WTC11 (cell line): Measurements from ENCODE around the gene C22orf23. TPM values are rescaled to one million over a fixed set of nuclear protein-coding genes. Genes with fewer than 3 reads are reported as not detected.

Source experiments
- ATAC-seq: fragments of 200-7000 bp; cut with Tn5 transposase; 2 replicates; pipeline ENCODE4 v1.10.0; 2021; ENCODE audit warnings: mild to moderate bottlenecking, moderate library complexity
- CTCF ChIA-PET: fragments of 300-600 bp; sonication (Branson Sonifier 250); formaldehyde crosslinking; loops from one replicate; lab custom pipeline; 2021; ENCODE audit warnings: antibody characterized with exemption; lab: Charles Lee
- POLR2A ChIA-PET: fragments of 350-600 bp; sonication (Branson Sonifier 250); formaldehyde crosslinking; loops from one replicate; lab custom pipeline; 2021; ENCODE audit warnings: antibody characterized with exemption; lab: Charles Lee
- DNase-seq: peaks from one replicate; pipeline ENCODE4 v3.0.0; 2021; ENCODE audit warnings: low spot score
- H3K27ac Mint-ChIP-seq: 2 replicates; pipeline ENCODE4 v1.8.0; 2021; ENCODE audit warnings: mixed read lengths
- H3K27me3 Mint-ChIP-seq: 2 replicates; pipeline ENCODE4 v1.8.0; 2021; ENCODE audit warnings: low read depth, mild to moderate bottlenecking, moderate library complexity, mixed read lengths
- H3K36me3 Mint-ChIP-seq: 2 replicates; pipeline ENCODE4 v1.8.0; 2021; ENCODE audit warnings: mixed read lengths
- H3K4me1 Mint-ChIP-seq: 2 replicates; pipeline ENCODE4 v1.8.0; 2022; ENCODE audit warnings: mixed read lengths
- H3K4me3 Mint-ChIP-seq: 2 replicates; pipeline ENCODE4 v1.8.0; 2021; ENCODE audit warnings: mild to moderate bottlenecking, moderate library complexity, mixed read lengths
- H3K9me3 Mint-ChIP-seq: 2 replicates; pipeline ENCODE4 v1.8.0; 2021; ENCODE audit warnings: mixed read lengths
- E2F4 ChIP-seq: sonication (generic); formaldehyde crosslinking; IDR thresholded peaks from 2 replicates; pipeline ENCODE4 v1.8.1; 2022; ENCODE audit warnings: low read depth, mild to moderate bottlenecking, moderate library complexity, missing genetic modification reagents, borderline replicate concordance
- ELF4 ChIP-seq: sonication (generic); formaldehyde crosslinking; IDR thresholded peaks from 2 replicates; pipeline ENCODE4 v1.8.1; 2022; ENCODE audit warnings: low read depth, mild to moderate bottlenecking, moderate library complexity, missing genetic modification reagents
- EMX1 ChIP-seq: fragments of 250-450 bp; sonication (Bioruptor Pico); IDR thresholded peaks from 2 replicates; pipeline ENCODE4 v1.8.0; 2021; ENCODE audit warnings: mild to moderate bottlenecking
- FOXJ3 ChIP-seq: sonication (generic); formaldehyde crosslinking; IDR thresholded peaks from 2 replicates; pipeline ENCODE4 v1.9.0; 2021; ENCODE audit warnings: missing genetic modification reagents, mild to moderate bottlenecking, borderline replicate concordance
- GTF2I ChIP-seq: fragments of 250-450 bp; sonication (Bioruptor Pico); conservative IDR thresholded peaks from 2 replicates; pipeline ENCODE4 v1.4.0; 2021; ENCODE audit warnings: mild to moderate bottlenecking
- MXD4 ChIP-seq: fragments of 250-450 bp; sonication (Bioruptor Pico); IDR thresholded peaks from 2 replicates; pipeline ENCODE4 v1.8.0; 2021; ENCODE audit warnings: mild to moderate bottlenecking, moderate library complexity, borderline replicate concordance
- MYBL2 ChIP-seq: sonication (generic); formaldehyde crosslinking; IDR thresholded peaks from 2 replicates; pipeline ENCODE4 v1.8.1; 2023; ENCODE audit warnings: mild to moderate bottlenecking, moderate library complexity, missing genetic modification reagents
- NFYB ChIP-seq: sonication (generic); formaldehyde crosslinking; conservative IDR thresholded peaks from 2 replicates; pipeline ENCODE4 v1.8.0; 2022; ENCODE audit warnings: low read depth, missing genetic modification reagents
- NR3C1 ChIP-seq: sonication (generic); formaldehyde crosslinking; conservative IDR thresholded peaks from 2 replicates; pipeline ENCODE4 v1.8.1; 2023; ENCODE audit warnings: low read depth, mild to moderate bottlenecking, missing genetic modification reagents
- RELA ChIP-seq: sonication (generic); formaldehyde crosslinking; IDR thresholded peaks from 2 replicates; pipeline ENCODE4 v1.8.1; 2022; ENCODE audit warnings: missing genetic modification reagents, mild to moderate bottlenecking, borderline replicate concordance
- RORB ChIP-seq: fragments of 250-450 bp; sonication (Bioruptor Pico); IDR thresholded peaks from 2 replicates; pipeline ENCODE4 v1.9.0; 2021; ENCODE audit warnings: mild to moderate bottlenecking
- SOX15 ChIP-seq: fragments of 250-450 bp; sonication (Bioruptor Pico); IDR thresholded peaks from 2 replicates; pipeline ENCODE4 v1.9.0; 2021; ENCODE audit warnings: mild to moderate bottlenecking
- SP1 ChIP-seq: sonication (generic); formaldehyde crosslinking; conservative IDR thresholded peaks from 2 replicates; pipeline ENCODE4 v1.8.1; 2022; ENCODE audit warnings: missing genetic modification reagents
- TP53 ChIP-seq: sonication (generic); formaldehyde crosslinking; IDR thresholded peaks from 2 replicates; pipeline ENCODE4 v1.8.1; 2023; ENCODE audit warnings: mild to moderate bottlenecking, missing genetic modification reagents
- USF1 ChIP-seq: sonication (generic); formaldehyde crosslinking; IDR thresholded peaks from 2 replicates; pipeline ENCODE4 v1.8.0; 2022; ENCODE audit warnings: mild to moderate bottlenecking, missing genetic modification reagents
- ZNF317 ChIP-seq: sonication (generic); formaldehyde crosslinking; IDR thresholded peaks from 2 replicates; pipeline ENCODE4 v1.8.1; 2023; ENCODE audit warnings: low read depth, mild to moderate bottlenecking, moderate library complexity, missing genetic modification reagents, borderline replicate concordance
- ZNF423 ChIP-seq: fragments of 250-450 bp; sonication (Bioruptor Pico); IDR thresholded peaks from 2 replicates; pipeline ENCODE4 v2.1.2; 2022; ENCODE audit warnings: mild to moderate bottlenecking, moderate library complexity
- total RNA-seq: library from RNA; stranded (reverse); gene quantifications from 3 replicates; pipeline ENCODE4 v1.2.3, GENCODE V29; 2021
- TF ChIP-seq, protein P1 (sequence below): sonication (generic); formaldehyde crosslinking; IDR thresholded peaks from 2 replicates; pipeline ENCODE4 v1.8.0; 2023; ENCODE audit warnings: mild to moderate bottlenecking, missing genetic modification reagents
- TF ChIP-seq, protein P2 (sequence below): sonication (generic); formaldehyde crosslinking; IDR thresholded peaks from 2 replicates; pipeline ENCODE4 v1.8.1; 2023; ENCODE audit warnings: mild to moderate bottlenecking, missing genetic modification reagents, moderate library complexity
- TF ChIP-seq, protein P3 (sequence below): sonication (generic); formaldehyde crosslinking; IDR thresholded peaks from 2 replicates; pipeline ENCODE4 v1.8.1; 2023; ENCODE audit warnings: mild to moderate bottlenecking, missing genetic modification reagents, borderline replicate concordance
- TF ChIP-seq, protein P4 (sequence below): fragments of 250-450 bp; sonication (Bioruptor Pico); IDR thresholded peaks from 2 replicates; pipeline ENCODE4 v1.8.0; 2021; ENCODE audit warnings: mild to moderate bottlenecking
- TF ChIP-seq, protein P5 (sequence below): sonication (generic); formaldehyde crosslinking; IDR thresholded peaks from 2 replicates; pipeline ENCODE4 v1.8.0; 2022; ENCODE audit warnings: mild to moderate bottlenecking, missing genetic modification reagents

The C22orf23 gene
- total RNA-seq, 1 experiment from 2014 or later = 0.72 TPM

DNA sequence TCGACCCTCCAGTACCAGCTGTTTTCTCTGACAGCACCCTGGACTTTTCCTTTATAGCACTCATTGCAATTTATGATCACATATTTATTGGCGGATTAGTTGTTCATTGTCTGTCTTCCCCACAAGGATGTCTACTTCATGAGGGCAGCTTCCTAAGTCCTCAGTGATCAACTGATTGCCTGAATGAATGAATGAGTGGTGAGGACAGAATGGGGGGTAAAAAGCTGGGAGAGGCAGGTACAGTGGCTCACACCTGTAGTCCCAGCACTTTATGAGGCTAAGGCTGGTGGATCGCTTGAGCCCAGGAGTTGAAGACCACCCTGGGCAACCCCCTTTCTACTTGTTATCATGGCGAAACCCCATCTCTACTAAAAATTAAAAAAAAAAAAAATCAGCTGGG lies 42.1 kb upstream of the C22orf23 start:
- no peak for TF ChIP-seq RORB (CRISPR knock-in tag)
- TF ChIP-seq ELF4 (CRISPR knock-in tag) = no peak
- no peak for TF ChIP-seq USF1 (CRISPR knock-in tag)
- no peak for TF ChIP-seq ZNF317 (CRISPR knock-in tag)
- no peak for TF ChIP-seq SP1
- TF ChIP-seq SOX15 (CRISPR knock-in tag) = no peak
- TF ChIP-seq, protein P1, sequence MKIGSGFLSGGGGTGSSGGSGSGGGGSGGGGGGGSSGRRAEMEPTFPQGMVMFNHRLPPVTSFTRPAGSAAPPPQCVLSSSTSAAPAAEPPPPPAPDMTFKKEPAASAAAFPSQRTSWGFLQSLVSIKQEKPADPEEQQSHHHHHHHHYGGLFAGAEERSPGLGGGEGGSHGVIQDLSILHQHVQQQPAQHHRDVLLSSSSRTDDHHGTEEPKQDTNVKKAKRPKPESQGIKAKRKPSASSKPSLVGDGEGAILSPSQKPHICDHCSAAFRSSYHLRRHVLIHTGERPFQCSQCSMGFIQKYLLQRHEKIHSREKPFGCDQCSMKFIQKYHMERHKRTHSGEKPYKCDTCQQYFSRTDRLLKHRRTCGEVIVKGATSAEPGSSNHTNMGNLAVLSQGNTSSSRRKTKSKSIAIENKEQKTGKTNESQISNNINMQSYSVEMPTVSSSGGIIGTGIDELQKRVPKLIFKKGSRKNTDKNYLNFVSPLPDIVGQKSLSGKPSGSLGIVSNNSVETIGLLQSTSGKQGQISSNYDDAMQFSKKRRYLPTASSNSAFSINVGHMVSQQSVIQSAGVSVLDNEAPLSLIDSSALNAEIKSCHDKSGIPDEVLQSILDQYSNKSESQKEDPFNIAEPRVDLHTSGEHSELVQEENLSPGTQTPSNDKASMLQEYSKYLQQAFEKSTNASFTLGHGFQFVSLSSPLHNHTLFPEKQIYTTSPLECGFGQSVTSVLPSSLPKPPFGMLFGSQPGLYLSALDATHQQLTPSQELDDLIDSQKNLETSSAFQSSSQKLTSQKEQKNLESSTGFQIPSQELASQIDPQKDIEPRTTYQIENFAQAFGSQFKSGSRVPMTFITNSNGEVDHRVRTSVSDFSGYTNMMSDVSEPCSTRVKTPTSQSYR (CRISPR knock-in tag) = no peak
- no peak for TF ChIP-seq TP53
- TF ChIP-seq NFYB (CRISPR knock-in tag) = no peak
- no peak for TF ChIP-seq ZNF423 (CRISPR knock-in tag)
- TF ChIP-seq NR3C1 (CRISPR knock-in tag) = no peak
- TF ChIP-seq, protein P2, sequence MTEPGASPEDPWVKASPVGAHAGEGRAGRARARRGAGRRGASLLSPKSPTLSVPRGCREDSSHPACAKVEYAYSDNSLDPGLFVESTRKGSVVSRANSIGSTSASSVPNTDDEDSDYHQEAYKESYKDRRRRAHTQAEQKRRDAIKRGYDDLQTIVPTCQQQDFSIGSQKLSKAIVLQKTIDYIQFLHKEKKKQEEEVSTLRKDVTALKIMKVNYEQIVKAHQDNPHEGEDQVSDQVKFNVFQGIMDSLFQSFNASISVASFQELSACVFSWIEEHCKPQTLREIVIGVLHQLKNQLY = no peak
- no peak for TF ChIP-seq EMX1 (CRISPR knock-in tag)
- no peak for TF ChIP-seq MXD4
- TF ChIP-seq FOXJ3 (CRISPR knock-in tag) = no peak
- TF ChIP-seq E2F4 (CRISPR knock-in tag) = no peak
- TF ChIP-seq, protein P3, sequence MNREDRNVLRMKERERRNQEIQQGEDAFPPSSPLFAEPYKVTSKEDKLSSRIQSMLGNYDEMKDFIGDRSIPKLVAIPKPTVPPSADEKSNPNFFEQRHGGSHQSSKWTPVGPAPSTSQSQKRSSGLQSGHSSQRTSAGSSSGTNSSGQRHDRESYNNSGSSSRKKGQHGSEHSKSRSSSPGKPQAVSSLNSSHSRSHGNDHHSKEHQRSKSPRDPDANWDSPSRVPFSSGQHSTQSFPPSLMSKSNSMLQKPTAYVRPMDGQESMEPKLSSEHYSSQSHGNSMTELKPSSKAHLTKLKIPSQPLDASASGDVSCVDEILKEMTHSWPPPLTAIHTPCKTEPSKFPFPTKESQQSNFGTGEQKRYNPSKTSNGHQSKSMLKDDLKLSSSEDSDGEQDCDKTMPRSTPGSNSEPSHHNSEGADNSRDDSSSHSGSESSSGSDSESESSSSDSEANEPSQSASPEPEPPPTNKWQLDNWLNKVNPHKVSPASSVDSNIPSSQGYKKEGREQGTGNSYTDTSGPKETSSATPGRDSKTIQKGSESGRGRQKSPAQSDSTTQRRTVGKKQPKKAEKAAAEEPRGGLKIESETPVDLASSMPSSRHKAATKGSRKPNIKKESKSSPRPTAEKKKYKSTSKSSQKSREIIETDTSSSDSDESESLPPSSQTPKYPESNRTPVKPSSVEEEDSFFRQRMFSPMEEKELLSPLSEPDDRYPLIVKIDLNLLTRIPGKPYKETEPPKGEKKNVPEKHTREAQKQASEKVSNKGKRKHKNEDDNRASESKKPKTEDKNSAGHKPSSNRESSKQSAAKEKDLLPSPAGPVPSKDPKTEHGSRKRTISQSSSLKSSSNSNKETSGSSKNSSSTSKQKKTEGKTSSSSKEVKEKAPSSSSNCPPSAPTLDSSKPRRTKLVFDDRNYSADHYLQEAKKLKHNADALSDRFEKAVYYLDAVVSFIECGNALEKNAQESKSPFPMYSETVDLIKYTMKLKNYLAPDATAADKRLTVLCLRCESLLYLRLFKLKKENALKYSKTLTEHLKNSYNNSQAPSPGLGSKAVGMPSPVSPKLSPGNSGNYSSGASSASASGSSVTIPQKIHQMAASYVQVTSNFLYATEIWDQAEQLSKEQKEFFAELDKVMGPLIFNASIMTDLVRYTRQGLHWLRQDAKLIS (CRISPR knock-in tag) = no peak
- no peaks in the 10 kb centered on the region for H3K9me3 Mint-ChIP-seq
- H3K36me3 Mint-ChIP-seq = no peaks in the 10 kb centered on the region
- no peak overlapping the region for H3K27ac Mint-ChIP-seq
- no peak overlapping the region for H3K4me3 Mint-ChIP-seq
- DNase-seq (no peak), ATAC-seq (no peak)
- H3K4me1 Mint-ChIP-seq = peaks cover 27% of the 10 kb centered on the region
- no peaks in the 10 kb centered on the region for H3K27me3 Mint-ChIP-seq
- POLR2A ChIA-PET = no interaction called here
- CTCF ChIA-PET = interaction anchor here (0.6 to 5.4 kb wide), 8 partner anchors 13 to 839 kb away, joined by 3 to 36 read pairs (median 4); no protein-coding TSS in a partner anchor

DNA sequence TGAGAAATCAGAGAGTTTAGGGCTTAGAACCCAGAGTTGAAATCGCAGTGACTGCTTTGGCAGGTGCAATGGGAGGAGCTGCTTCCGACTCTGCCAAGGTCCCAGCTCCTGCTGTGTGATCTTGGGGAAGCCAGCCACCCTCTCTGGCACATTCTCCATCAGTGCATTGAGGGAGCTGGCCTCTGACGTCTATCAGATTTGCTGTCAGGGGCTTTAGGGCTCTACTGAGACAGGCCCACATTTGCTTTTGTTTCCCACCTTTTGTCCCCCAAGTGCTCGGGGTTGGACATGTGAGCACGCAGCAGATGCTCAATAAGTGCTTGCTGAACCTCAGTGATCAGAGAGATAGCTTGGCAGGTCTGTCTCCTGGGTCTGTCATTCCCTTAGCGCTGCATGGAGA lies 41.6 kb upstream of the C22orf23 start:
- Mint-ChIP-seq H3K9me3 (no peaks in the 10 kb centered on the region), H3K4me1 (peaks cover 23% of the 10 kb centered on the region), H3K4me3 (no peak overlapping the region), H3K27me3 (no peaks in the 10 kb centered on the region), H3K27ac (no peak overlapping the region), H3K36me3 (no peaks in the 10 kb centered on the region)
- CTCF ChIA-PET = interaction anchor here (0.8 to 5.4 kb wide), 6 partner anchors 12 to 109 kb away, joined by 3 to 36 read pairs (median 4); no protein-coding TSS in a partner anchor
- ATAC-seq (no peak), DNase-seq (no peak)
- POLR2A ChIA-PET = no interaction called here
- TF ChIP-seq, protein P4, sequence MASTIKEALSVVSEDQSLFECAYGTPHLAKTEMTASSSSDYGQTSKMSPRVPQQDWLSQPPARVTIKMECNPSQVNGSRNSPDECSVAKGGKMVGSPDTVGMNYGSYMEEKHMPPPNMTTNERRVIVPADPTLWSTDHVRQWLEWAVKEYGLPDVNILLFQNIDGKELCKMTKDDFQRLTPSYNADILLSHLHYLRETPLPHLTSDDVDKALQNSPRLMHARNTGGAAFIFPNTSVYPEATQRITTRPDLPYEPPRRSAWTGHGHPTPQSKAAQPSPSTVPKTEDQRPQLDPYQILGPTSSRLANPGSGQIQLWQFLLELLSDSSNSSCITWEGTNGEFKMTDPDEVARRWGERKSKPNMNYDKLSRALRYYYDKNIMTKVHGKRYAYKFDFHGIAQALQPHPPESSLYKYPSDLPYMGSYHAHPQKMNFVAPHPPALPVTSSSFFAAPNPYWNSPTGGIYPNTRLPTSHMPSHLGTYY (CRISPR knock-in tag) = no peak
- TF ChIP-seq GTF2I (CRISPR knock-in tag) (no peak), MYBL2 (CRISPR knock-in tag) (no peak), RELA (CRISPR knock-in tag) (no peak), NR3C1 (CRISPR knock-in tag) (no peak)
- TF ChIP-seq, protein P5, sequence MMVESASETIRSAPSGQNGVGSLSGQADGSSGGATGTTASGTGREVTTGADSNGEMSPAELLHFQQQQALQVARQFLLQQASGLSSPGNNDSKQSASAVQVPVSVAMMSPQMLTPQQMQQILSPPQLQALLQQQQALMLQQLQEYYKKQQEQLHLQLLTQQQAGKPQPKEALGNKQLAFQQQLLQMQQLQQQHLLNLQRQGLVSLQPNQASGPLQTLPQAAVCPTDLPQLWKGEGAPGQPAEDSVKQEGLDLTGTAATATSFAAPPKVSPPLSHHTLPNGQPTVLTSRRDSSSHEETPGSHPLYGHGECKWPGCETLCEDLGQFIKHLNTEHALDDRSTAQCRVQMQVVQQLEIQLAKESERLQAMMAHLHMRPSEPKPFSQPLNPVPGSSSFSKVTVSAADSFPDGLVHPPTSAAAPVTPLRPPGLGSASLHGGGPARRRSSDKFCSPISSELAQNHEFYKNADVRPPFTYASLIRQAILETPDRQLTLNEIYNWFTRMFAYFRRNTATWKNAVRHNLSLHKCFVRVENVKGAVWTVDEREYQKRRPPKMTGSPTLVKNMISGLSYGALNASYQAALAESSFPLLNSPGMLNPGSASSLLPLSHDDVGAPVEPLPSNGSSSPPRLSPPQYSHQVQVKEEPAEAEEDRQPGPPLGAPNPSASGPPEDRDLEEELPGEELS (CRISPR knock-in tag) = no peak
